ENCODE results near the gene PRM2. TPM values are rescaled to one million over a fixed set of nuclear protein-coding genes. Genes with fewer than 3 reads are reported as not detected.

The PRM2 gene, protein sequence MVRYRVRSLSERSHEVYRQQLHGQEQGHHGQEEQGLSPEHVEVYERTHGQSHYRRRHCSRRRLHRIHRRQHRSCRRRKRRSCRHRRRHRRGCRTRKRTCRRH
- not detected in 2 replicates for total RNA-seq

GRCh38 chr16:11276143-11276895, at the start of gene PRM2:
PRM2 (minus strand) TSS chr16:11276480; CDS start chr16:11276370, 110 bp downstream.

DNA sequence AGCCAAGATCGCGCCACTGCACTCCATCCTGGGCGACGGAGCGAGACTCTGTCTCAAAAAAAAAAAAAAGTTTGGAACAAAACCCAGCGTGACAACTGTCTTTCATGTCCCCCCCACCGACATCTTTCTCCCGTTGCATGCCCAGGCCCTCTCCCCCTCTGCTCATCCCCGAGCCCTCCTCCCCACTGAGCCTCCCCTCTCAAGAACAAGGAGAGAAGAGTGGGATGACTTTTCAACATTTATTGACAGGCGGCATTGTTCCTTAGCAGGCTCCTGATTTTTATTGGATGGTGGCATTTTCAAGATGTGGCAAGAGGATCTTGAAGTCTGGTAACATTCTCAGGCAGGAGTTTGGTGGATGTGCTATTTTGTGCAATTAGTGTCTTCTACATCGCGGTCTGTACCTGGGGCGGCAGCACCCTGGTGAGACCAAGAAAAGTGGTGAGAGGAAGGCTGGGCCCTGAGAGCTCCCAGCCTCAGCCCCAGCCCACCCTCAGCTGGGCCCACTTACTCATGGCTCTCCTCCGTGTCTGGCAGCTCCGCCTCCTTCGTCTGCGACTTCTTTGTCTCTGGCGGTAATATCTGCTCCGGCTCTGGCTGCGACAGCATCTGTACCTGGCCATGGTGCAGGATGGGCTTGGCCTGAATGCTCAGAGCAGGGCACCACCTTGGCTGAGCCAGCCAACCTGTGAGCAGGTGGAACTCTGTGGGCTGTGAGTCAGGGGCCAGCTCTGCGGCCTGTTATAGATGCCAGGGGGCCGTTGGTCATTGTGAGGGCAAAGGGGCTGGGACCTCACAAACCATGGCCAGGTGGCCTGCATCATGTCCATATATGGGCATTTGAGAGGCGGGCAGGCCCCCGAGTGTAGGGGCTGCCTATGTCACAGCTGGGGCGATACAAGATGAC, 4.6 kb upstream of the PRM2 start, which contains the start of gene PRM1:
PRM1 (minus strand) TSS at position 715 of the 907 bp plus-strand sequence; CDS start at position 623, 92 bp downstream.

DNA sequence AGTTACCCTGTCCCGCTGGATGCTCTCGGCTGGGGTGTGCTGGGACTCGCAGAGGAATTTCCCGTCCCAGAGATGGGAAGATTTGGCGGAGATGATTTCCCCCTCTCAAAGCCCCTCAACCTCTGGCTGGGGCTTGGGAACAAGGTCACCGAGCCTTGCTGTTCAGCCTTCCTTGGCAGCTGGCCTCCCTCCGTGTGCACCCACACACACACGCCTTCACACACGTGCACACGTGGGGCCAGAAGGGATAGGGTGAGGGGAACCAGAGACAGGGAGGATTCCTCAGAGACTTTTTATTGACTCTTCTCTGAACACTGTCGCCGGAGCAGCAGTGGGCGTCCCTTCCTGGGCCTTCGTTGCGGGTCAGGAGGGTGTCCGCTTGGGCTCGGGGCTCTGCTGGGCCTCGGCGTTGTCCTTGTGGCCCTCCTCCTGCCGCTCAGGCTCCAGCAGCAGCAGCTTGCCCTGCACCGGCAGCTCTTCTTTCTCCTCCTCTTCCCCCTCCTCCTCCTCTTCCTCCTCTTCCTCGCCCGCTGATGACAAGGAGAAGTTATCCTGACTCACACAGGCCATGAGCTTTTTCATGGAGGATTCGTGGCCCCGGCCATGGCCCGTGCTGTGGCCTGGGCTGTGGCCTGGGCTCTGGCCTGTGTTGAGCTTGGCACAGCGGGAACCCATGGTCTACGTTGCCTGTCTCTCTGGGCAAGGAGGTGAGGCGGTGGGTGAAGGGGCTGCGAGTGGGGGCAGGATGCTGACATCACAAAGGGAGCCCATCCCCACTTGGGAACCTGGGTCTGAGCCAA, 3.2 kb downstream of the PRM2 start, which contains the start of gene PRM3:
PRM3 (minus strand) TSS at position 709 of the 800 bp plus-strand sequence; CDS start at position 675, 34 bp downstream.

DNA sequence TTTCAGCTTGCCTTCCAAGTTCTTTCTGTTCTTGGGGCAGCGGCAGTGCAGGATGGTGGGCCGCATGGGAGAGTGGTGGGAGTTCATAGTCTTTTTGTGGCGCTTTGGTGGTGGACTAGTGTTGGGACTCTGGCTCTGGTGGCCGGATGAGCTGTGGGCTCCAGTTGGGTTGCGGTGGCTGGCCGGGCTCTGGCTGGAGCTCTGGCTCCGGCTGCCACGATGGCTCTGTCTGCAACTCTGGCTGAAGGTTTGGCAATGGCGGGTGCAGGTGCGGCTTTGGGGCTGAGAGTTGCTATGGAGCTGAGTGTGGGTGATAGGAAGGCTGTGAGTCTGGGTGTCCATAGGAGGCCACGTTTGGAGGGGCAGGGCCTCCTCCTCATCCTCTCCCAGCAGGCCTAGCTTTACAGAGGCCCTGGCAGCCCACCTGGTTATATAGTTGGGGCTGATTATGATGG, 7.3 kb downstream of the PRM2 start, which contains the start of gene TNP2:
TNP2 (minus strand) TSS at position 405 of the 455 bp plus-strand sequence; CDS start at position 342, 63 bp downstream.

DNA sequence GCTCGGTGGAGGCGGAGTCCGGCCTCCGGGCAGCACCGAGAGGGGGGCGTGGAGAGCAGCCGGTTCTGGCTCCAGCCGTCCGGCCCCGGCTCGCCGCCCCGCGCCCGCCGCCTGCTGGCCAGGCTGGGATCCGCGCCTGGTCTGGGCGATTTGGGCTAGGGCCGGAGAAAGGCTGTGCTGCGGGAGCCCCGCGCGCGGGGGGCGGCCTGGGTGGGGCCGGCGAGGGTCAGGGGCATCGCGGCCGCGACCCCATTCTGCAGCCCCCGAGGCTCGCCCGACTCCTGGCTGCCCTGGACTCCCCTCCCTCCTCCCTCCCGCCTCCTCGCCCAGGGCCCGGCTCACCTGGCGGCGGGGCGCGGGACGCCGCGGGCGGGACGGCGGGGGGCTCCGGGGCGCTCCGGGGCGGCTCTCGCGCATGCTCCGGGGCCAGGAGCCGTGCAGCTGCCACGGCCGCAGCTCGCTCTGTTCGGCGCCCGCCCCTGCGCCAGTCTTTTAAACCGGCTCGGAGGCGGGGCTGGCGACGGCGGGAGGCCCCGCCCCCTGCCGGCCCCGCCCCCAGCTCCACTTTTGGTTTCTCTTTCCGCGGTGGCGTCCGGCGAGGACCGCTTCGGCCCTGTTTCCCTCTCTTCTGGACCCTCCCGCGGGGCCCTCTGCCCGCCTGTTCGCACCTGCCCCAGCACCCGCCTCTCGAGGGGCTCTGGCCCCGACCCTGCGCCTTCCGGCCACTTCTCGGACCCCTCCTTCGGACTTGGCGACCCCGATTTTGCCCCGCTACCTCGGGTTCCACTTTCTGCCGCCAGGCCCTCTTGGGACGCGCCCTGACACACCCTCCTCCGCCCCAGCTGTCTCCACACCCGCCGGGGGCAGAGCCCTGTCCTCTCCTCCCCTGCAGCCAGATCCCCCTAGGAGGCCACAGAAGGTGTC, 20.3 kb downstream of the PRM2 start, which contains the start of gene SOCS1:
SOCS1 (minus strand) TSS at position 468 of the 924 bp plus-strand sequence. CDS start 726 bp downstream, outside the sequence.

Other genes with a start within 250 kb of the PRM2 start
- 0.64 and 1.7 TPM in 2 replicates for gene SOCS1, start 20.3 kb downstream of the PRM2 start, total RNA-seq
- gene TNP2, start 7.2 kb downstream of the PRM2 start, total RNA-seq = not detected in 2 replicates
- not detected in 2 replicates for gene PRM3, start 2.9 kb downstream of the PRM2 start, total RNA-seq
- gene PRM1, start 4.8 kb upstream of the PRM2 start, total RNA-seq = not detected in 2 replicates
- 1.7 and 5.3 TPM in 2 replicates for gene RMI2, start 69.0 kb upstream of the PRM2 start, total RNA-seq

All from tracheal epithelial cell (primary cell).